Suprapubic skin (tissue), 4 donors: ENCODE measurements around the gene SOX6.

ENCODE experiments used
- POLR2A ChIP-seq, 2 donors: fragments of 450-650 bp; IDR thresholded peaks; one replicate each; pipeline ENCODE4 v1.6.1; 2017; ENCODE audit warnings: antibody characterized with exemption in 2 of 2, mild to moderate bottlenecking in 2 of 2, moderate library complexity in 2 of 2
- POLR2AphosphoS5 ChIP-seq, 3 donors: sonication (generic); formaldehyde crosslinking; IDR thresholded peaks; one replicate each; pipeline ENCODE4 v1.6.1; 2017; ENCODE audit warnings: antibody characterized with exemption in 3 of 3
- TF ChIP-seq, protein P1 (sequence below), 2 donors: fragments of 200-600 bp in 1 of 2; fragments of 450-650 bp in 1 of 2; sonication (generic) in 1 of 2; IDR thresholded peaks; one replicate each; pipeline ENCODE4 v1.5.1; 2016 to 2019; ENCODE audit warnings: antibody characterized with exemption in 2 of 2, mild to moderate bottlenecking in 1 of 2, moderate library complexity in 1 of 2

DNA sequence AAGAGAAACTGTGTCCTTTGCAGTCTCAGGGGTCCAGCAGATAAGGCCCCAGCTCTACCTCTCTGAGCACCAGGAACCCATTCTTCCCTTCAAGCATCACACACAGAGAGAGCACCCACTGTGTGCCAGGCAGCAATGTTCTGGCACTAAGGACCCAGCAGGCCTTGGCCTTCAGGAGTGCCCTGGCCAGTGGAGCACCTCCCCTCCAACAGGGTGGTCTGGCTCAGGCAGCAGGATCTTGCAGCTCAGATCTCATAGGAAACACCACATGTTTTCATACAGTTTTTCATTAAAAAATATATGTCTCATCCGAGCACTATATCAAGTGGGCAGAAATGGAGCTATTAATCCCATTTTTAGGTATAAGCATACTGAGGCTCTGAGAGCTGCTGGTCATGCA is 410.6 kb downstream of the SOX6 start:
- TF ChIP-seq, protein P1, sequence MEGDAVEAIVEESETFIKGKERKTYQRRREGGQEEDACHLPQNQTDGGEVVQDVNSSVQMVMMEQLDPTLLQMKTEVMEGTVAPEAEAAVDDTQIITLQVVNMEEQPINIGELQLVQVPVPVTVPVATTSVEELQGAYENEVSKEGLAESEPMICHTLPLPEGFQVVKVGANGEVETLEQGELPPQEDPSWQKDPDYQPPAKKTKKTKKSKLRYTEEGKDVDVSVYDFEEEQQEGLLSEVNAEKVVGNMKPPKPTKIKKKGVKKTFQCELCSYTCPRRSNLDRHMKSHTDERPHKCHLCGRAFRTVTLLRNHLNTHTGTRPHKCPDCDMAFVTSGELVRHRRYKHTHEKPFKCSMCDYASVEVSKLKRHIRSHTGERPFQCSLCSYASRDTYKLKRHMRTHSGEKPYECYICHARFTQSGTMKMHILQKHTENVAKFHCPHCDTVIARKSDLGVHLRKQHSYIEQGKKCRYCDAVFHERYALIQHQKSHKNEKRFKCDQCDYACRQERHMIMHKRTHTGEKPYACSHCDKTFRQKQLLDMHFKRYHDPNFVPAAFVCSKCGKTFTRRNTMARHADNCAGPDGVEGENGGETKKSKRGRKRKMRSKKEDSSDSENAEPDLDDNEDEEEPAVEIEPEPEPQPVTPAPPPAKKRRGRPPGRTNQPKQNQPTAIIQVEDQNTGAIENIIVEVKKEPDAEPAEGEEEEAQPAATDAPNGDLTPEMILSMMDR (IDR thresholded peaks at IDR 0.05) = no peak
- no peak for TF ChIP-seq POLR2AphosphoS5 (IDR thresholded peaks at IDR 0.05)
- no peak for TF ChIP-seq POLR2A (IDR thresholded peaks at IDR 0.05)
